ENCODE measurements around the gene CFL1.
A peak's percentile ranks its signal among the peaks of the same experiment; 100 is the strongest.

The CFL1 gene

GRCh38 chr11:65829459-65829858 is 28.5 kb downstream of the CFL1 start:
- no peak for DNase-seq

GRCh38 chr11:65826984-65827735 is 30.8 kb downstream of the CFL1 start:
- no peak for DNase-seq

DNA sequence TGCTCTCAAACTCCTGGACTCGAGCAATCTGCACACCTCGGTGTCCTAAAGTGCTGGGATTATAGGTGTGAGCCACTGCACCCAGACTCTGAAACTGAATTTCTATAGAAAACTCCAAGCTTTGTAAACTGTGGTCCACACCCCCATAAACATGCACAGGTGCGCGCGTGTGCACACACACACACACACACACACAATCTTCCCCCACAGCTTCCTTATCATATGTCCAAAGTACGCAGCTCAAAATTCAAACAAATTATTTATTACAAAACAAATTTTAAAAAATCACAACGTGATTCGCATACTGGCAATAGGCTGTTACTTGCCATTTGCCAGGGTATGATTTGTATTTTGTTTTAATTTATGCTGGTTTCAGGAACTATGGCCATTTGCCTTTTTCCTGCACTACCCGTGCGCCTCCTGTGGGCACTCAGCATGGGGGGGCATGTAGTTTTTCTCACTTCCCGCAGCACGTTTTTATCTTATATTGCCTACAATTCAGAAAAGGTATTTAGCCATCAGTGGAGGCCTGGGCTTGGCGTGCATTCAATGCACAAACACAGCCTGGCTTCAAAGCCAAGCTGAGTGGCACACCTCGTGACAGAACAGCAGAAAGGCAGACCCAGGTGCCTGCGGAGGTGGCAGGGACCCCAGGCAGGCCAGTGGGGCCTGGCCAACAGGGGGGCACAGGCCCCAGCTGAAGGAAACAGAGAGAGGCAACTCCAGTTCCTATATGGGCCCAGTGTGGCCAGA is 35.0 kb downstream of the CFL1 start:
- DNase-seq, result no peak

DNA sequence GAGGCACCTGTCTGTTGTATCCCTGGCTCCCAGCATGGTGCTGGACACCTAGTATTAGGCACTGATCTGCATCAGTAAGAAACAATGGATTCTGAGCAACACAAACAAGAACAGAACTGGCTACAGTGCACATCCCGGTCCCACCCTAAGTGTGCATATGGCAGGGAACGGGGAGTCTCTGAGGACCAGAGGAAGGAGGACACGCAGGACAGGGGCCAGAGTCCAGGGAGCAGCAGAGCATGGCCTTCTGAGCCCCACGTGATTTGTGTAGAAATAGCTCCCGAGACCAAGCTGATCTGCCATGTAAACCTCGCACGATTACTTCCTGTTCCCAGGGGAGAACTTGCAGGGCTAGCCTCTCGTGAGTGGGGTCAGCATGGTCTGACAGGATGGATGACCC is 36.9 kb downstream of the CFL1 start:
- DNase-seq, result no peak

DNA sequence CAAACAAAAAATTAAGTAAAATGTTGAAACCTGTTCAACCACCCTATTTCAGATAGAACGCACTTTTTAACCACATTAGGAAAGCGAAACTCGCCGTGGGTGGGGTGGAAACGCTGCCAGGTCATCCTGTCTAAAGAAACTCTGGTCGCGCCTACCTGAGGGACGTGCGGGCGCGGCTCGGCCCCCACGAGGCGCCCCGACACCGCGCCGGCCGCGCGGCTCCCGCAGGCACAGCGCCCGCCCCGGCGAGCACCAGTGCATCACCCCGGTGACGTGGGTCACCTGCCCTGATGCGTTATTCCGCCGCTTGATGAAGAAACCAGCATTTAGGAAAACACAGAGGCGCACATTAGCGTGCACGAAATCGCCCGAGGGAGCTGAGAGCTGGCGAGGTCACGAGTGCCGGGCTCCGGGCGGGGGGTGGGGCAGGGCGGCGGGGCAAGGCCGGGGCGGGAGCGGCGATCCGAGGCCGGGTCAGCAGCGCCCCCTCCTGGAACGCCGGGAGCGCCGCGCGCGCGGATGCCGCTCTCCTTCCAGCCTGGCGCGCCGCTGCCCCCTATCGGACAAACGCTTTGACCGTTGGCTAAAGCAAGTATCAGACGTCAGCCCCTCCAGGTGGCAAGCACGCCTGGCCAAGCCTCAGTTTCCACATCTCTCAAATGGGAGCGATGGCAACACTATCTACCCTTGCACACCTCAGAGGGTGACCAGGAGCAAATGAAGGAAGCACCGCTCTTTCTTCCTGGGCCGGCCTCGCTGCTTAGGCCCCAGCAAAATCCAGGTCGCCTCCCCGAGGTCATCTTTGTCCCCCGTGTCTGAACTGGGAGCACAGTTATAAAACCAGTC is 39.9 kb downstream of the CFL1 start:
- peak; percentile 66 for DNase-seq

- DNase-seq, result no peak
Measured at GRCh38 chr11:65817312-65817834, 40.6 kb downstream of the CFL1 start.

GRCh38 chr11:65816696-65817095 is 41.3 kb downstream of the CFL1 start:
- DNase-seq, result no peak

- DNase-seq, result no peak
Measured at GRCh38 chr11:65814986-65815565, 42.9 kb downstream of the CFL1 start.

DNA sequence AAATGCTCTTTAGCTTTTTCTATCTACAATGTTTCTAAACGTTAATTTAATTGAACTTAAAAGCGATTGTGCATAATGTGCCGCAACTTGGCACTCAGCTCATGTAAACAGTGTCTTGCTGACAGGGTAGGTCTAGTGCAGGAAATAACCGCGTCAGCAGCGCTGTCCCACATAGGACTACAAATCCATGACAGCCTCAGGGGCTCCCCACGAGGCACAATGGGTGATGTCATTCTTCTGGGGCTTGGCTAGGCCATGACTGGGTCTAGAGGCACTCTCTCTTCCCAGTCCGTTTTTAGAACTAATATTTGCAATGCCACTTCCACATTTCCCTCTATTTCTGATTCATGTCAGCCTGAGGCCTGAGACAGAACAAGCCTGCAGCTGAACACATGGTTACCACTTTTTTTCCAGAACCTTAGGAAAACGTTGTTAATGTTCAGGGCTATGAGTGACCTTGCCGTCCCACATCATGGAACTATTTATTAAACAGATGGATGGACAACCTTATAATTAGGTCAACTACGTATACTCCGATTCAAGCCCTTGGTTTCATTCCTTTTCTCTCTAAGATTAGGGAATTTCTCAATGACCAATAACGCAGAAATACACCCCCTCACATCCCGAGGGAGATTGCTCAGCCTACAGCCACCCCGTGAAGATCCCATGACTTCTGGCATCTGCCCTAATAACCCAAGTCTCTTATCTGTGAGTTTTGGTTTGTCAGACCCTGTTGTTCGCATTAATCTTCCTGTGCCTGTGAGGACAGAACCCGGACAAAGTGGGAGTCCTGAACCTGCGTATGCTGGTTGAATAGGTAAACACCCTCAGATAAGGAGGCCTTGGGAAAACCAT is 43.6 kb downstream of the CFL1 start:
- DNase-seq, result no peak

- no peak for DNase-seq
Measured at GRCh38 chr11:65811764-65812475, 46.1 kb downstream of the CFL1 start.

DNA sequence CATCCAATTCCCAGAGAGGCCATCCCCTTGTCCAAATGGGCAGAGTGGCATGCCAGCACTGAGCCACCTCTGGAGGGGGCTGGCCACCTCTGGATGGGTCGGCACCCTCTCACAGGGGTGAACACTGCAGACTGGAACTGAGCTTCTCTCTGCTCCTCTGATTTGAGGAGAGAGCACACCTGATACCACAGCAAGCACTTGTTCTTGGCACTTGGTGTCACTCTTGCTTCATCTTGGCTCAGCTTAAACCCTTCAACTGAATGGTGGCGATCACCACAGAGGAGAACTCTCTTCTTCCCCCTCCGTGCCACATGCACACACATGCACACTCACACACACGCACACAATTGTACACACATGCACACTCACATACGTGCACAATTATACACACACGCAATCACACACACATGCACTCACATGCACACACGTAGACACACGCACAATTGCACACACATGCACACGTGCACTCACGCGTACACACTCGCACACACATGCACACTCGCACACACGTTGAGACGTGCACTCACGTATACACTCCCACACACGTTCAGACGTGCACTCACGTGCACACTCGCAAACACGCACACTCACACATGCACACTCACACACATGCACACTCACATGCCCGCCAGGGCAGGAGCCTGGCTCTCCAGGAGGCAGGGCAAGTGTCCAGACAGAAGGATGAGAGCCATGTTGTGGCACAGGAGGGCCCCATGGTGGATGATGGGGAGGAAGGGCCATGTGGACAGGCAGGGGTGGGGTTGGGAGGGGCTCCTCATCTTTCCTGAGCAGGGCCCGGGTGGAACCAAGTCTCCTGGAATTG is 47.7 kb downstream of the CFL1 start:
- no peak for DNase-seq

DNA sequence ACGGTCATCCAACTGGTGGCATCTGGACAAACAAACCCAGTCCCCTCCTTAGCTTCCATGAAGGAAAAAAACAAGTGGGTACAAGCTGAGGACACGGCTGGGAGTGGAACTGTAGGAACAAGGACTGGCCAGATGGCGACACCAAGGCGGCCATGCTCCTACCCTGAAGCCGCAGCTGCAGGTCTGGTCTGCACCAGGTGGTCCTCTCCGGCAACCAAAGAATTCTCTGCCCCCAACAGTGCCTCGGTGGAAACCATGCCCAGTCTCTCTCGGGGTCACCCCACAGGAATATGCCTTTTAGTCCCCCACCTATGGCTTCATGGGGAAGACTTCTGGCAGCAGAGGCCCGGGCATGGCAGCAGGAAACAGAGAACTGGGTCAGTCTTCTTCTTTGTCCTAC is 48.5 kb downstream of the CFL1 start:
- no peak for DNase-seq

DNA sequence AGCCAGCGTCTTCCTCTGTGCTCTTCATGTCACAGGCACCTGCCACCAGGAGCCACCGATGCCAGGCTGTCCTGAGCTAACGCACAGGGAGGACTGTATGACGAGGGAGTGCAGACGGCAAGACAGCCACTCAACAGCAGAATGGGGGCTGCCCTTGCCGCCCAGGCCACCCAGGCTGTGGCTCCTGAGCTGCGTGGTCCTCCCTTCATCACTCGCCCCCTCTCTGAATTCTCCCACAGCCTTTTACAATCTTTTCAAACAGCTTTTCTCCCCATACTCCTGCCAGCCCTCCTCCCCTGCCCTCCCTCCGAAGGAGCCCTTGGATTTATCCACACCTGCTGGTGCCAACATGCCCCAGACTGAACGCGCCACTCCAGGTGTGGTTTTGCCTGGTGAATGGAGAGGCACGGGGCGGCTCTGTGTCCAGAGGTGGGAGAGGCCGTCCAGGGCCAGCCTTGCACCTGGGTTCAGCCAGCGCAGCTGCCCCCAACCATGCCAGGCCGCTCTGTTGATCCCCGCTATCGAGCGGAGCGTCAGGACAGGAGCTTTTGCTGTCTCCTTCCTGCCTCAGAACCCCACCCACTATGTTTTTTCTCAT is 49.1 kb downstream of the CFL1 start:
- DNase-seq, result no peak

- no peak for DNase-seq
Measured at GRCh38 chr11:65806979-65807378, 51.0 kb downstream of the CFL1 start.

Measured in NCI-H1694 (cell line).